Left ventricle myocardium inferior (tissue), 1 donor: ENCODE measurements around the gene LELP1. TPM values are rescaled to one million over a fixed set of nuclear protein-coding genes. Genes with fewer than 3 reads are reported as not detected.

ENCODE experiments used
- DNase-seq: peaks from one replicate; pipeline ENCODE4 v3.0.0-alpha.2; 2020
- H3K27ac ChIP-seq: fragments of 200-600 bp; replicated peaks from 2 replicates; pipeline ENCODE4 v1.8.0; 2021
- H3K27me3 ChIP-seq: fragments of 200-600 bp; 2 replicates; pipeline ENCODE4 v1.8.0; 2021; ENCODE audit warnings: low read depth
- H3K36me3 ChIP-seq: fragments of 200-600 bp; 2 replicates; pipeline ENCODE4 v1.8.0; 2021
- H3K4me1 ChIP-seq: fragments of 200-600 bp; 2 replicates; pipeline ENCODE4 v1.8.0; 2021
- H3K4me3 ChIP-seq: fragments of 200-600 bp; 2 replicates; pipeline ENCODE4 v1.8.0; 2021; ENCODE audit warnings: mild to moderate bottlenecking, moderate library complexity
- H3K9me3 ChIP-seq: fragments of 200-600 bp; replicated peaks from 2 replicates; pipeline ENCODE4 v1.8.0; 2021
- intact Hi-C: fragments of 100-400 bp; cut with micrococcal nuclease; formaldehyde crosslinking; loops from one replicate; pipeline ENCODE4 v1.11.0; 2022
- total RNA-seq: library from RNA; stranded (reverse); fragmentation: NEBNext Ultra II Directional; extraction: Animal tissue kit (Norgen Biotek cat#: 25700); gene quantifications from one replicate; pipeline ENCODE4 v1.2.1, GENCODE V29; 2021
- TF ChIP-seq, protein P1 (sequence below): fragments of 200-600 bp; IDR thresholded peaks from 2 replicates; pipeline ENCODE4 v1.8.0; 2021; ENCODE audit warnings: antibody characterized with exemption, mild to moderate bottlenecking, borderline replicate concordance
- donor health status: DM: no; HTN: yes; CAD: no; lungs with severe emphysema.

LELP1 gene
- total RNA-seq, 1 donor from 2014 or later = not detected

DNA sequence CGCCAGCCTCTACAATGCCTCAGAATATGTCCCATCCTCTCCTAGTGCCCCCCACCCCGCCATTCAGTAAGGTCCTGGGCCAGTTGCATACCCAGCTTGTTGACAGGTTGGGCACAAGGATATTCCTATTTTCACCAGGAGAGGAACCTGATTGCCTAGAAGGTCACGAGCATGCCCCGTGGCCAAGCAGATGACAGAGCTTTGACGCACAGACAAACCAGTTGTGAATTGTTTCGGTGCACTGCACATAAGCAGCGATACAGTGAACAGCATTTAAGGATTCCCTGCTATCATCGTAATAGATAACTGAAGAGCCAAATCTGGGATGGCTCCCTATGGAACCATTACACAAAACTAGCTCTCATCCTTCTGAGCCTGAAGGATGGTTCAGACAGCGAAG is 3.4 kb downstream of the LELP1 start:
- TF ChIP-seq, protein P1, sequence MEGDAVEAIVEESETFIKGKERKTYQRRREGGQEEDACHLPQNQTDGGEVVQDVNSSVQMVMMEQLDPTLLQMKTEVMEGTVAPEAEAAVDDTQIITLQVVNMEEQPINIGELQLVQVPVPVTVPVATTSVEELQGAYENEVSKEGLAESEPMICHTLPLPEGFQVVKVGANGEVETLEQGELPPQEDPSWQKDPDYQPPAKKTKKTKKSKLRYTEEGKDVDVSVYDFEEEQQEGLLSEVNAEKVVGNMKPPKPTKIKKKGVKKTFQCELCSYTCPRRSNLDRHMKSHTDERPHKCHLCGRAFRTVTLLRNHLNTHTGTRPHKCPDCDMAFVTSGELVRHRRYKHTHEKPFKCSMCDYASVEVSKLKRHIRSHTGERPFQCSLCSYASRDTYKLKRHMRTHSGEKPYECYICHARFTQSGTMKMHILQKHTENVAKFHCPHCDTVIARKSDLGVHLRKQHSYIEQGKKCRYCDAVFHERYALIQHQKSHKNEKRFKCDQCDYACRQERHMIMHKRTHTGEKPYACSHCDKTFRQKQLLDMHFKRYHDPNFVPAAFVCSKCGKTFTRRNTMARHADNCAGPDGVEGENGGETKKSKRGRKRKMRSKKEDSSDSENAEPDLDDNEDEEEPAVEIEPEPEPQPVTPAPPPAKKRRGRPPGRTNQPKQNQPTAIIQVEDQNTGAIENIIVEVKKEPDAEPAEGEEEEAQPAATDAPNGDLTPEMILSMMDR = no peak
- Histone ChIP-seq H3K27ac (no peak overlapping the region), H3K36me3 (no peaks in the 10 kb centered on the region)

DNA sequence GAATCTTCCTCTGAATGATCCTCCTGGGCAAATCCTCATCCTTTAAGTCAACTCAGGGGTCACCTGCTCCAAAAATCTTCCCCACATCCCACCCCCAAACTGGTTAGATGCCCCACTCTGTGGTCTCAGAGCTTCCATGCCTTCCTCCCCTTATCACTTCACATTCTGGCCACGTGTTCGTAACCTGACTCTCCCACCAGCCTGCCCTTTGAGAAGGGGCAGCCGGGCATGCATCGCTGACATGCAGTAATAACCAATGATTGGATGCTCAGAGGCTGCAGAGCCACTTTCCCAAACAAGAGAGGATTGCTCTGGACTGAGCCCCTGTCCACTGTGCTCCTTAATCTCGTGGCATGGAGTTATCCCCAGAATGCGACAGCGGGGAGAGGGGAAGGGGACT is 7.0 kb downstream of the LELP1 start:
- H3K4me1 ChIP-seq = no peaks in the 10 kb centered on the region
- TF ChIP-seq, protein P1 = no peak
- DNase-seq = no peak
- peaks cover 82% of the 10 kb centered on the region for H3K27me3 ChIP-seq
- no peak overlapping the region for H3K27ac ChIP-seq
- no peak overlapping the region for H3K4me3 ChIP-seq
- H3K36me3 ChIP-seq = no peaks in the 10 kb centered on the region
- intact Hi-C loops = no loop called here
- no peaks in the 10 kb centered on the region for H3K9me3 ChIP-seq

More for the DNA sequence above, 3.4 kb downstream of the LELP1 start:
- intact Hi-C loops = no loop called here
- Histone ChIP-seq H3K9me3 (no peaks in the 10 kb centered on the region), H3K4me3 (no peak overlapping the region), H3K4me1 (no peaks in the 10 kb centered on the region), H3K27me3 (peaks cover 81% of the 10 kb centered on the region)
- no peak for DNase-seq

DNA sequence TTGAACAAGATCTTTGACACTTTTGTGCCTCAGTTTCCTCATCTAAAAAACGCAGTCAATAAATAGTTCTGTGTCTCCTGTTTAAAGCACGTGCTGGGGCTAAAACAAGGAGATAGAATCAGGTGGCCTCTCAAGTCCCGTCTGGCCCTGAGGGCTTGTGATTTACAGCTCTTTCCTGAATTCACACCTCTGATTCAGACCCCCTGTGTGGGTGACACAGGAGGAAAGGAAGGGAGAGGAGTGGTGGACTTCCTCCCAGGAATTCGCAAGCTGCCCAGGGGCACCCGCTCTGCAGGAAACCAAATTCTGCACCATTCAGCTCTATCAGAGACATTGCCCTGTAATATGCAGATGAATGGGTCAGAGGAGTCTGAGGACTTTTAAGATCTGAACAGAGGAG is 9.0 kb downstream of the LELP1 start:
- peaks cover 71% of the 10 kb centered on the region for H3K27me3 ChIP-seq
- TF ChIP-seq, protein P1 = no peak
- DNase-seq = no peak
- H3K4me1 ChIP-seq = no peaks in the 10 kb centered on the region
- intact Hi-C loops = no loop called here
- H3K36me3 ChIP-seq = no peaks in the 10 kb centered on the region
- H3K27ac ChIP-seq = no peak overlapping the region
- no peaks in the 10 kb centered on the region for H3K9me3 ChIP-seq
- H3K4me3 ChIP-seq = no peak overlapping the region

DNA sequence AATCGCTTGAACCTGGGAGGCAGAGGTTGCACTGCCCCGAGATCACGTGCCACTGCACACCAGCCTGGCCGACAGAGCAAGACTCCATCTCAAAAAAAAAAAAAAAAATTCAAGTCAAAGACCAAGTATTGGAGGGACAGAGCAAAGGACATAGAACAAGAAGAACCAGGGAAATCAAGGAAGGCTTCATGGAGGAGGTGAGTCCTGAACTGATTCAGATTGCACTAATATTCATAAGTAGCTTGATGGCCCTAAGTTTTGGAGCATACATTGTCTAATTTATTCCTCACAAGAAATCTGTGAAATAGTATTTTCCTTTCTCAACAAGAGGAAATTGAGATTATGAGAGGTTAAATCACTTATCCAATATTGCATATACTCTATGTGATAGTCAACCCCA is 10.3 kb downstream of the LELP1 start:
- Histone ChIP-seq H3K36me3 (no peaks in the 10 kb centered on the region), H3K27me3 (peaks cover 72% of the 10 kb centered on the region), H3K9me3 (no peaks in the 10 kb centered on the region), H3K27ac (no peak overlapping the region), H3K4me1 (no peaks in the 10 kb centered on the region), H3K4me3 (no peak overlapping the region)
- TF ChIP-seq, protein P1 = no peak
- no peak for DNase-seq
- intact Hi-C loops = no loop called here

DNA sequence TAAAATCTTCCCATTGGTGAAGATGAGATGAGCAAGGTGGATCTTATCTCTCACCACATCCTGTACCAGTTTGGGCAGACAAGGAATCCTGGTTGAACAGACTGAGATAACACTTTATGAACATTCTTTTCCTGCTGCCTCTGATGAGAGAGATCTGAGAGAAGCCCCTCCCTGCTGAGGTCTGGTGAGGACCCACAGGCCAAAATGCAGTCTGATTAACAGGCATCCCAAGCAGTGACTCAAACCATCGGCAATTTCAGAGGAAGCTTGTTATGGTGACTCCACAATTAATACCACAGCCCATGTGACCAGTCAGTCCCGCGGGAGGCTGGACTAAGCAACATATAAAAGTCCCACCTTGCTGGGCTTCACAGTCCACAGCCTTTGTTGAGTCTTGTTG is 14.0 kb downstream of the LELP1 start, which contains the start of gene PRR9:
PRR9 (plus strand) TSS at position 373 of the 400 bp plus-strand sequence. CDS start 561 bp downstream, outside the sequence.
- DNase-seq = no peak
- H3K27ac ChIP-seq = no peak within 1 kb of the TSS
- H3K4me3 ChIP-seq = no peak within 1 kb of the TSS
- peaks cover 67% of the 10 kb centered on the region for H3K27me3 ChIP-seq
- no peaks in the 10 kb centered on the region for H3K9me3 ChIP-seq
- no peaks in the 10 kb centered on the region for H3K36me3 ChIP-seq
- intact Hi-C loops = no loop called here
- TF ChIP-seq, protein P1 = no peak
- no peaks in the 10 kb centered on the region for H3K4me1 ChIP-seq
